GM21529 (cell line): ENCODE data around the gene PTMA.
"Not testable (repeated sequence)": the region's sequence is repeated elsewhere in the genome, so short reads cannot be mapped to it uniquely, and the experiment has no call there.

Experiments used
- ATAC-seq: cut with Tn5 transposase; IDR thresholded peaks from one replicate; pipeline ENCODE4 v1.9.1; 2021; ENCODE audit not compliant: unreplicated experiment

PTMA gene

DNA sequence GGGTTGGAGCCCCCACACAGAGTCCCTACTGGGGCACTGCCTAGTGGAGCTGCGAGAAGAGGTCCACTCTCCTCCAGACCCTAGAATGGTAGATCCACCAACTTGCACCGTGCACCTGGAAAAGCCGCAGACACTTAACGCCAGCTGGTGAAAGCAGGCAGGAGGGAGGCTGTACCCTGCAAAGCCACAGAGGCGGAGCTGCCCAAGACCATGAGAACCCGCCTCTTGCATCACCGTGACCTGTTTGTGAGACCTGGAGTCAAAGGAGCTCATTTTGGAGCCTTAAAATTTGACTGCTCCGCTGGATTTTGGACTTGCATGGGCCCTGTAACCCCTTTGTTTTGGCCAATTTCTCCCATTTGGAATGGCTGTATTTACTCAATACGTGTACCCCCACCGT, 40.7 kb downstream of the PTMA start:
- not testable (repeated sequence) for ATAC-seq

- no peak for ATAC-seq
Observed at GRCh38 chr2:231751042-231751815, 42.9 kb downstream of the PTMA start.

GRCh38 chr2:231752061-231752460, 43.7 kb downstream of the PTMA start:
- no peak for ATAC-seq

DNA sequence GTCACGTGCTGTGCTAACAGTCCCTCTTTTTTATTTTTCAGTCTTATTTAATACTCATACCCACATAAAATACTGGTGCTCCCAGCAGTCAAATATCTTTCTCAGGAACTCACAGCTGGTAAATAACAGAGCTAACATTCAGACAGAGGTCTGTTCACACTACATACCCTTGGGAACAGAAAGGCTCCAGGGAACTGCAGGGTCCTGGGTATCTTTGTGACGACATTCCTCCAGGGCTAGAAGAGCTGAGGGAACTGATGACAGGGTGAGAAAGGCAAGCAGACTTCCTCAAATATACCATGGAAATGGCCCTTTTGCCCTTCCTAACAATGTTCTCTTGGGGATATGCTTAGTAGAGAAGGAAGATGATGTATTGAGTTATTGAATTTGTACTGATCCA, 53.4 kb downstream of the PTMA start:
- no peak for ATAC-seq
